Endothelial cell of umbilical vein (primary cell): ENCODE data around the gene SCNN1B. TPM values are rescaled to one million over a fixed set of nuclear protein-coding genes. Genes with fewer than 3 reads are reported as not detected.

Experiments used
- BruUV-seq: library from RNA; stranded (reverse); fragments of 400-500 nt; replicated peaks from 2 replicates; lab custom pipeline; 2021; lab: Mats Ljungman, UMichigan
- CTCF ChIA-PET: fragments of 300-600, 350-600 bp; sonication (Branson Sonifier 250); formaldehyde crosslinking; loops from one replicate; lab custom pipeline; 2021; ENCODE audit warnings: antibody characterized with exemption, inconsistent platforms; lab: Charles Lee
- POLR2A ChIA-PET: fragments of 300-600, 350-600 bp; sonication (Branson Sonifier 250); formaldehyde crosslinking; loops from one replicate; lab custom pipeline; 2021; ENCODE audit warnings: antibody characterized with exemption, inconsistent platforms; lab: Charles Lee
- DNase-seq: peaks from one replicate; pipeline ENCODE4 v3.0.0-alpha.2; 2011; ENCODE audit warnings: low read depth, low spot score
- FAIRE-seq: peaks from 2 replicates; lab custom pipeline; 2011; peaks lifted over from hg19 to GRCh38; lab: Jason Lieb, UNC
- H2AFZ ChIP-seq: 2 replicates; pipeline ENCODE4 v1.6.0; 2012; ENCODE audit warnings: low read depth, low read length, control low read depth, inconsistent platforms
- H3K27ac ChIP-seq: 2 replicates; pipeline ENCODE4 v1.5.1; 2011; ENCODE audit warnings: low read depth, mild to moderate bottlenecking, control low read depth, low read length, moderate library complexity; ENCODE audit not compliant: insufficient read depth
- H3K27me3 ChIP-seq, 2 experiments: 2 replicates each; pipeline versions ENCODE4 v1.6.0 to v1.6.1; 2011; ENCODE audit warnings: low read length in 2 of 2, mixed read lengths in 1 of 2; ENCODE audit not compliant: control insufficient read depth in 2 of 2, insufficient read depth in 2 of 2
- H3K36me3 ChIP-seq, 2 experiments: 2 replicates in 1 of 2; 3 replicates in 1 of 2; pipeline ENCODE4 v1.5.1; 2011; ENCODE audit warnings: low read length in 2 of 2, mild to moderate bottlenecking in 1 of 2, moderate library complexity in 1 of 2; ENCODE audit not compliant: control insufficient read depth in 2 of 2, insufficient read depth in 2 of 2; ENCODE audit errors: extremely low read depth in 1 of 2
- H3K4me1 ChIP-seq: 3 replicates; pipeline ENCODE4 v1.5.1; 2011; ENCODE audit warnings: mild to moderate bottlenecking, low read length; ENCODE audit not compliant: control insufficient read depth, insufficient read depth; ENCODE audit errors: extremely low read depth
- H3K4me2 ChIP-seq: 2 replicates; pipeline ENCODE4 v1.6.1; 2011; ENCODE audit warnings: low read length, control low read depth, mixed read lengths; ENCODE audit not compliant: insufficient read depth
- H3K4me3 ChIP-seq, 3 experiments: fragments of 200-600 bp in 1 of 3; sonication (generic), shearing (Covaris generic) in 1 of 3; replicated peaks in 1 of 3; 2 replicates each; pipeline ENCODE4 v1.5.1; 2011 to 2016; ENCODE audit warnings: control low read depth in 3 of 3, low read length in 3 of 3, mild to moderate bottlenecking in 2 of 3, inconsistent platforms in 1 of 3, low read depth in 1 of 3, moderate library complexity in 1 of 3; ENCODE audit not compliant: insufficient read depth in 1 of 3
- H3K79me2 ChIP-seq: 2 replicates; pipeline ENCODE4 v1.6.0; 2012; ENCODE audit warnings: low read length, inconsistent platforms; ENCODE audit not compliant: control insufficient read depth, insufficient read depth
- H3K9ac ChIP-seq: replicated peaks from 2 replicates; pipeline ENCODE3; 2011; ENCODE audit warnings: low read length, control low read depth; ENCODE audit not compliant: insufficient read depth; ENCODE audit errors: extremely low read depth
- H3K9me1 ChIP-seq: replicated peaks from 3 replicates; pipeline ENCODE4 v1.6.0; 2011; ENCODE audit warnings: mild to moderate bottlenecking, low read length; ENCODE audit not compliant: control insufficient read depth, insufficient read depth; ENCODE audit errors: extremely low read depth
- H3K9me3 ChIP-seq: replicated peaks from 2 replicates; pipeline ENCODE4 v1.5.1; 2012; ENCODE audit warnings: low read length, inconsistent platforms; ENCODE audit not compliant: control insufficient read depth, insufficient read depth
- H4K20me1 ChIP-seq: replicated peaks from 2 replicates; pipeline ENCODE3; 2011; ENCODE audit warnings: mild to moderate bottlenecking, low read length; ENCODE audit not compliant: control insufficient read depth, insufficient read depth; ENCODE audit errors: extremely low read depth
- GATA2 ChIP-seq: IDR thresholded peaks from 2 replicates; pipeline ENCODE4 v1.7.0; 2011; ENCODE audit warnings: low read depth, mild to moderate bottlenecking, moderate library complexity, mixed read lengths, low read length; ENCODE audit not compliant: insufficient read length, insufficient read depth
- JUN ChIP-seq: IDR thresholded peaks from 2 replicates; pipeline ENCODE4 v1.6.1; 2011; ENCODE audit warnings: borderline replicate concordance, low read depth; ENCODE audit not compliant: insufficient read length, insufficient read depth
- MYC ChIP-seq: IDR thresholded peaks from one replicate; pipeline ENCODE4 v1.6.1; 2011; ENCODE audit warnings: mild to moderate bottlenecking, low read depth, low read length
- POLR2A ChIP-seq: IDR thresholded peaks from 2 replicates; pipeline ENCODE4 v1.6.1; 2012; ENCODE audit warnings: low read depth, mild to moderate bottlenecking, control low read depth, low read length
- POLR2AphosphoS5 ChIP-seq: IDR thresholded peaks from 2 replicates; pipeline ENCODE4 v1.6.1; 2012; ENCODE audit warnings: low read depth, mild to moderate bottlenecking, control low read depth, low read length, moderate library complexity; ENCODE audit not compliant: insufficient read depth
- dilution Hi-C: fragments of 300-500 bp; cut with MboI; formaldehyde crosslinking; loops from one replicate; pipeline ENCODE4 v1.15.0; 2019; ENCODE audit warnings: low sequenced_read_pairs; ENCODE audit not compliant: extremely low pct_ligation_motif_present
- intact Hi-C: fragments of 100-400 bp; cut with micrococcal nuclease; formaldehyde crosslinking; loops from one replicate; pipeline ENCODE4 v1.10.0; 2022
- polyA plus RNA-seq, 4 experiments: library from polyadenylated mRNA; depleted of rRNA in 3 of 4; stranded (reverse) in 3 of 4; unstranded in 1 of 4; fragments of >200 nt; gene quantifications; 2 replicates each; pipeline versions ENCODE4 v1.2.1 to v1.2.3, GENCODE V29; 2011 to 2012; ENCODE audit warnings: missing spikeins in 1 of 4
- total RNA-seq: library from RNA; stranded (reverse); gene quantifications from 2 replicates; pipeline ENCODE4 v1.2.3, GENCODE V29; 2021
- TF ChIP-seq, protein P1 (sequence below), 2 donors: IDR thresholded peaks; 1 replicate in 1 of 2; 2 replicates in 1 of 2; pipeline ENCODE4 v1.5.1; 2011; ENCODE audit warnings: low read length in 2 of 2, mild to moderate bottlenecking in 2 of 2, moderate library complexity in 2 of 2, control low read depth in 1 of 2, inconsistent platforms in 1 of 2, low read depth in 1 of 2; ENCODE audit not compliant: insufficient read depth in 1 of 2; ENCODE audit errors: extremely low read depth in 1 of 2

SCNN1B gene
- total and polyA plus RNA-seq, 2 donors (not counting 3 experiments of a cell fraction or from before 2014, with no cell fraction given) = not detected

GRCh38 chr16:23382279-23382678 is 80.2 kb downstream of the SCNN1B start:
- H3K79me2 ChIP-seq = no peaks in the 10 kb centered on the region
- H4K20me1 ChIP-seq = no peaks in the 10 kb centered on the region
- DNase-seq = no peak
- H3K27me3 ChIP-seq = no peaks in the 10 kb centered on the region
- H3K9me3 ChIP-seq = no peaks in the 10 kb centered on the region
- intact Hi-C loops (no loop called here), dilution Hi-C loops (no loop called here)
- no peaks in the 10 kb centered on the region for H3K36me3 ChIP-seq
- H2AFZ ChIP-seq = no peak overlapping the region
- no peak overlapping the region for H3K9ac ChIP-seq
- H3K27ac ChIP-seq = no peak overlapping the region
- CTCF ChIA-PET = interaction anchor here (1.3 to 1.5 kb wide), 2 partner anchors 11 to 53 kb away, joined by 4 to 5 read pairs; no protein-coding TSS in a partner anchor
- no peaks in the 10 kb centered on the region for H3K4me1 ChIP-seq
- BruUV-seq = no TSS peak
- no peaks in the 10 kb centered on the region for H3K9me1 ChIP-seq
- no peak for FAIRE-seq
- POLR2A ChIA-PET = no interaction called here
- no peak for TF ChIP-seq GATA2
- H3K4me3 ChIP-seq = no peak overlapping the region
- H3K4me2 ChIP-seq = no peak overlapping the region

- dilution Hi-C loops (no loop called here), intact Hi-C loops (no loop called here)
- Histone ChIP-seq H3K27me3 (no peaks in the 10 kb centered on the region), H4K20me1 (no peaks in the 10 kb centered on the region), H3K9me3 (no peaks in the 10 kb centered on the region), H3K79me2 (no peaks in the 10 kb centered on the region), H3K27ac (no peak overlapping the region), H3K4me1 (no peaks in the 10 kb centered on the region), H3K4me3 (no peak overlapping the region), H3K9ac (no peak overlapping the region), H3K9me1 (no peaks in the 10 kb centered on the region), H2AFZ (no peak overlapping the region), H3K4me2 (no peak overlapping the region), H3K36me3 (peaks cover 0 to 2% of the 10 kb centered on the region in 2 experiments)
- POLR2A ChIA-PET = no interaction called here
- CTCF ChIA-PET = no interaction called here
- no peak for TF ChIP-seq JUN
- no peak for TF ChIP-seq POLR2A
- no peak for TF ChIP-seq POLR2AphosphoS5
- no peak for TF ChIP-seq MYC
- TF ChIP-seq, protein P1, sequence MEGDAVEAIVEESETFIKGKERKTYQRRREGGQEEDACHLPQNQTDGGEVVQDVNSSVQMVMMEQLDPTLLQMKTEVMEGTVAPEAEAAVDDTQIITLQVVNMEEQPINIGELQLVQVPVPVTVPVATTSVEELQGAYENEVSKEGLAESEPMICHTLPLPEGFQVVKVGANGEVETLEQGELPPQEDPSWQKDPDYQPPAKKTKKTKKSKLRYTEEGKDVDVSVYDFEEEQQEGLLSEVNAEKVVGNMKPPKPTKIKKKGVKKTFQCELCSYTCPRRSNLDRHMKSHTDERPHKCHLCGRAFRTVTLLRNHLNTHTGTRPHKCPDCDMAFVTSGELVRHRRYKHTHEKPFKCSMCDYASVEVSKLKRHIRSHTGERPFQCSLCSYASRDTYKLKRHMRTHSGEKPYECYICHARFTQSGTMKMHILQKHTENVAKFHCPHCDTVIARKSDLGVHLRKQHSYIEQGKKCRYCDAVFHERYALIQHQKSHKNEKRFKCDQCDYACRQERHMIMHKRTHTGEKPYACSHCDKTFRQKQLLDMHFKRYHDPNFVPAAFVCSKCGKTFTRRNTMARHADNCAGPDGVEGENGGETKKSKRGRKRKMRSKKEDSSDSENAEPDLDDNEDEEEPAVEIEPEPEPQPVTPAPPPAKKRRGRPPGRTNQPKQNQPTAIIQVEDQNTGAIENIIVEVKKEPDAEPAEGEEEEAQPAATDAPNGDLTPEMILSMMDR (IDR thresholded peaks at IDR 0.05; ENCODE audit: extremely low read depth in 1 of 2, insufficient read depth in 1 of 2, low read depth in 1 of 2, low read length in 2 of 2) = no peak
- DNase-seq (no peak), FAIRE-seq (no peak)
- no TSS peak for BruUV-seq
These were observed 81.8 kb downstream of the SCNN1B start for GRCh38 chr16:23383881-23384280.
